ENCODE data around the gene SENP3. TPM values are rescaled to one million over a fixed set of nuclear protein-coding genes. Genes with fewer than 3 reads are reported as not detected.

Gene SENP3
- total and polyA plus RNA-seq, 2 of the 13 experiments (the other 11 are each of a cell fraction or from before 2014, with no cell fraction given): 55.8 to 75.4 TPM

DNA sequence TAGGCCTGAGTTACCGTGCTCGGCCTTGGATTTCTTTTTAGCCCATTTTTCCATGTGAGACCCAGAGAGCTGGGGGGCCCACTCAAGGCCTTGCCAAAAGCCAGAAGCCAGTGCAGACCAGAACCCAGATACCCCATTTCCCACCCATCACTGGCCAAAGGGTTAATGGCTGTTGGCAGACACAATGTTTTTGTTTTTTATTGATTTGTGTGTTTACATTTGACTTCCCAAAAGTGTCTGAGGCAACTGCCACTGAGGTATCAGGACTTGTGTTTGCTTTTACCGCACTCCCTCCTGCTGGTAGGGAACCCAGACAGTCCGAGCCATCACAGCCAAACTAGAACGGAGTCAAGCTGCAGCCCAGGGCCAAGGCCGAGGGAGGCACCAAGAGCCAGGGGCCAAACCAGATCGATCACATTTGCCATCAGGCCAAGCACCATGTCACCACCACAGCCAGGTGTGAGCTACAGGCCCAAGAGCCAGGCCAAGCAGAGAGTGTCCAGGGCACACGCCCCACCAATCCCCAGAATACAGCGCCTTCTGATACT is 20.6 kb upstream of the SENP3 start:
- CTCF ChIA-PET (ENCODE audit: low intra/inter-chr PET ratio, low total read pairs): no interaction called here
- Histone ChIP-seq H3K9ac (ENCODE audit: insufficient read depth, low read depth, low read length) (no peak overlapping the region), H3K4me1 (ENCODE audit: insufficient read depth, low read length) (peaks cover 52% of the 10 kb centered on the region)

DNA sequence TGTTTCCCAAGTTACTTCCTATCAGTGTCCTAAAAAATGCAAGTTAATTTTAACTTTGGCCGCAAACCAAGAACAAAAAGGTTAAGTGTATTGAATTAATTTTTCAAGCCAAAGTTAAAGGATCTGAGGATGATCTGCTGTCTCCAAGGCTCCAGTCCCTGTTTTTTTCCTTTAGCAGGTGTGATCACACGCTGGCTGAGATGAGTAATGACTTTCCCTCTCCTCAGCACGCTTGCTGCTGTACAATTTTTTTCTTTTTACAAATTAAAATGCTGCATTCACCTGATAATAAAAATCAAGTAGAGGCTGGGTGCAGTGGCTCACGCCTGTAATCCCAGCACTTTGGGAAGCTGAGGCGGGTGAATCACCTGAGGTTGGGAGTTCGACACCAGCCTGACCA is 16.8 kb upstream of the SENP3 start:
- Histone ChIP-seq H3K4me1 (ENCODE audit: insufficient read depth, low read length) (peaks cover 64% of the 10 kb centered on the region), H3K9me3 (ENCODE audit: low read length) (no peaks in the 10 kb centered on the region), H3K4me2 (ENCODE audit: low read depth, low read length) (no peak overlapping the region), H3K4me3 (replicated peaks in 1 of 3; ENCODE audit: insufficient read depth in 1 of 3, low read depth in 2 of 3, low read length in 3 of 3) (no peak overlapping the region), H3K9ac (ENCODE audit: insufficient read depth, low read depth, low read length) (no peak overlapping the region), H4K20me1 (ENCODE audit: insufficient read depth, low read length) (no peaks in the 10 kb centered on the region), H3K27ac (ENCODE audit: extremely low read length, insufficient read depth, low read length) (no peak overlapping the region), H3K27me3 (ENCODE audit: control insufficient read depth in 1 of 2, insufficient read depth in 2 of 2, low read length in 2 of 2) (peaks cover 0 to 10% of the 10 kb centered on the region in 2 experiments; a peak in 4 of 5 replicates), H3K79me2 (ENCODE audit: insufficient read depth, low read length) (no peaks in the 10 kb centered on the region), H2AFZ (ENCODE audit: low read length) (no peak overlapping the region), H3K36me3 (replicated peaks in 1 of 2; ENCODE audit: control insufficient read depth in 1 of 2, insufficient read depth in 2 of 2, low read length in 2 of 2) (no peaks in the 10 kb centered on the region)
- WGBS (ENCODE audit: low lambda C conversion rate): 44% methylated on average over 6 of the region's 6 CpGs
- FAIRE-seq: no peak
- ChIA-PET POLR2A (no interaction called here), CTCF (ENCODE audit: low intra/inter-chr PET ratio, low total read pairs) (interaction anchor here (1.3 kb wide), 1 partner anchor 15 kb away, joined by 3 read pairs; no protein-coding TSS in a partner anchor)
- BruUV-seq (replicated peaks): no TSS peak
- intact Hi-C loops (cut with micrococcal nuclease; ENCODE audit: unreplicated experiment): no loop called here
- DNase-seq (ENCODE audit: low spot score): no peak
- in situ Hi-C loops (cut with HindIII; ENCODE audit: extremely low pct_ligation_motif_present, low pct_unique_long_range_greater_than_20kb): no loop called here
- ATAC-seq: no peak
- TF ChIP-seq, protein P1, sequence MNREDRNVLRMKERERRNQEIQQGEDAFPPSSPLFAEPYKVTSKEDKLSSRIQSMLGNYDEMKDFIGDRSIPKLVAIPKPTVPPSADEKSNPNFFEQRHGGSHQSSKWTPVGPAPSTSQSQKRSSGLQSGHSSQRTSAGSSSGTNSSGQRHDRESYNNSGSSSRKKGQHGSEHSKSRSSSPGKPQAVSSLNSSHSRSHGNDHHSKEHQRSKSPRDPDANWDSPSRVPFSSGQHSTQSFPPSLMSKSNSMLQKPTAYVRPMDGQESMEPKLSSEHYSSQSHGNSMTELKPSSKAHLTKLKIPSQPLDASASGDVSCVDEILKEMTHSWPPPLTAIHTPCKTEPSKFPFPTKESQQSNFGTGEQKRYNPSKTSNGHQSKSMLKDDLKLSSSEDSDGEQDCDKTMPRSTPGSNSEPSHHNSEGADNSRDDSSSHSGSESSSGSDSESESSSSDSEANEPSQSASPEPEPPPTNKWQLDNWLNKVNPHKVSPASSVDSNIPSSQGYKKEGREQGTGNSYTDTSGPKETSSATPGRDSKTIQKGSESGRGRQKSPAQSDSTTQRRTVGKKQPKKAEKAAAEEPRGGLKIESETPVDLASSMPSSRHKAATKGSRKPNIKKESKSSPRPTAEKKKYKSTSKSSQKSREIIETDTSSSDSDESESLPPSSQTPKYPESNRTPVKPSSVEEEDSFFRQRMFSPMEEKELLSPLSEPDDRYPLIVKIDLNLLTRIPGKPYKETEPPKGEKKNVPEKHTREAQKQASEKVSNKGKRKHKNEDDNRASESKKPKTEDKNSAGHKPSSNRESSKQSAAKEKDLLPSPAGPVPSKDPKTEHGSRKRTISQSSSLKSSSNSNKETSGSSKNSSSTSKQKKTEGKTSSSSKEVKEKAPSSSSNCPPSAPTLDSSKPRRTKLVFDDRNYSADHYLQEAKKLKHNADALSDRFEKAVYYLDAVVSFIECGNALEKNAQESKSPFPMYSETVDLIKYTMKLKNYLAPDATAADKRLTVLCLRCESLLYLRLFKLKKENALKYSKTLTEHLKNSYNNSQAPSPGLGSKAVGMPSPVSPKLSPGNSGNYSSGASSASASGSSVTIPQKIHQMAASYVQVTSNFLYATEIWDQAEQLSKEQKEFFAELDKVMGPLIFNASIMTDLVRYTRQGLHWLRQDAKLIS (CRISPR knock-in tag; IDR thresholded peaks at IDR 0.05): no peak
- no peak for TF ChIP-seq THYN1 (CRISPR knock-in tag; IDR thresholded peaks at IDR 0.05; ENCODE audit: borderline replicate concordance, low read depth)

More for the DNA sequence above, 20.6 kb upstream of the SENP3 start:
- ATAC-seq: peak; percentile 57
- H4K20me1 ChIP-seq (ENCODE audit: insufficient read depth, low read length): no peaks in the 10 kb centered on the region
- no peak overlapping the region for H3K4me2 ChIP-seq (ENCODE audit: low read depth, low read length)
- no peak overlapping the region for H3K27ac ChIP-seq (ENCODE audit: extremely low read length, insufficient read depth, low read length)
- DNase-seq (ENCODE audit: low spot score): no peak
- in situ Hi-C loops (cut with HindIII; ENCODE audit: extremely low pct_ligation_motif_present, low pct_unique_long_range_greater_than_20kb): no loop called here
- FAIRE-seq: no peak
- WGBS (ENCODE audit: low lambda C conversion rate): 40% methylated on average over 9 of the region's 9 CpGs
- peaks cover 0 to 10% of the 10 kb centered on the region in 2 experiments; a peak in 4 of 5 replicates for H3K27me3 ChIP-seq (ENCODE audit: control insufficient read depth in 1 of 2, insufficient read depth in 2 of 2, low read length in 2 of 2)
- intact Hi-C loops (cut with micrococcal nuclease; ENCODE audit: unreplicated experiment): no loop called here
- H3K4me3 ChIP-seq (replicated peaks in 1 of 3; ENCODE audit: insufficient read depth in 1 of 3, low read depth in 2 of 3, low read length in 3 of 3): no peak overlapping the region
- no TSS peak for BruUV-seq (replicated peaks)
- TF ChIP-seq NRL (CRISPR knock-in tag; IDR thresholded peaks at IDR 0.05; ENCODE audit: borderline replicate concordance) (no peak), ZNF607 (CRISPR knock-in tag; IDR thresholded peaks at IDR 0.05; ENCODE audit: borderline replicate concordance) (no peak), ONECUT2 (CRISPR knock-in tag; IDR thresholded peaks at IDR 0.05) (no peak), ZNF652 (CRISPR knock-in tag; IDR thresholded peaks at IDR 0.05; ENCODE audit: borderline replicate concordance, low read depth) (peak; percentile 81), FOXP1 (IDR thresholded peaks at IDR 0.05) (no peak), FOXP1 (CRISPR knock-in tag; IDR thresholded peaks at IDR 0.05) (peak; percentile 63), EEA1 (CRISPR knock-in tag; IDR thresholded peaks at IDR 0.05; ENCODE audit: borderline replicate concordance) (no peak), KLF12 (CRISPR knock-in tag; IDR thresholded peaks at IDR 0.05; ENCODE audit: borderline replicate concordance) (no peak), ZKSCAN8 (CRISPR knock-in tag; IDR thresholded peaks at IDR 0.05; ENCODE audit: borderline replicate concordance) (no peak), GATAD2A (CRISPR knock-in tag; IDR thresholded peaks at IDR 0.05) (0 out of 2 replicates have a peak, but pooled peaks have one; percentile 27), ZBTB1 (CRISPR knock-in tag; IDR thresholded peaks at IDR 0.05; ENCODE audit: borderline replicate concordance) (0 out of 2 replicates have a peak, but pooled peaks have one; percentile 49)
- TF ChIP-seq, protein P2, sequence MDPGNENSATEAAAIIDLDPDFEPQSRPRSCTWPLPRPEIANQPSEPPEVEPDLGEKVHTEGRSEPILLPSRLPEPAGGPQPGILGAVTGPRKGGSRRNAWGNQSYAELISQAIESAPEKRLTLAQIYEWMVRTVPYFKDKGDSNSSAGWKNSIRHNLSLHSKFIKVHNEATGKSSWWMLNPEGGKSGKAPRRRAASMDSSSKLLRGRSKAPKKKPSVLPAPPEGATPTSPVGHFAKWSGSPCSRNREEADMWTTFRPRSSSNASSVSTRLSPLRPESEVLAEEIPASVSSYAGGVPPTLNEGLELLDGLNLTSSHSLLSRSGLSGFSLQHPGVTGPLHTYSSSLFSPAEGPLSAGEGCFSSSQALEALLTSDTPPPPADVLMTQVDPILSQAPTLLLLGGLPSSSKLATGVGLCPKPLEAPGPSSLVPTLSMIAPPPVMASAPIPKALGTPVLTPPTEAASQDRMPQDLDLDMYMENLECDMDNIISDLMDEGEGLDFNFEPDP (CRISPR knock-in tag; conservative IDR thresholded peaks at IDR 0.05): no peak
- no peaks in the 10 kb centered on the region for H3K36me3 ChIP-seq (replicated peaks in 1 of 2; ENCODE audit: control insufficient read depth in 1 of 2, insufficient read depth in 2 of 2, low read length in 2 of 2)
- POLR2A ChIA-PET: interaction anchor here (1.5 kb wide), 1 partner anchor 17 kb away, joined by 3 read pairs; the partner anchor contains the start of gene TNFSF13
- H3K79me2 ChIP-seq (ENCODE audit: insufficient read depth, low read length): no peaks in the 10 kb centered on the region
- no peak overlapping the region for H2AFZ ChIP-seq (ENCODE audit: low read length)
- peaks cover 15% of the 10 kb centered on the region for H3K9me3 ChIP-seq (ENCODE audit: low read length)
